ENCODE measurements around the gene NT5C3B.

The NT5C3B gene

GRCh38 chr17:41812381-41813151 lies 23.5 kb downstream of the NT5C3B start, which contains the start of gene FKBP10:
TSS of gene FKBP10 (plus strand) at chr17:41813004. CDS start at chr17:41813035, 31 bp downstream.
- peak; percentile 89 for FAIRE-seq
- DNase-seq (ENCODE audit: insufficient read length, low spot score) = peak; percentile 94

- DNase-seq (ENCODE audit: insufficient read length, low spot score) (peak; percentile 88), FAIRE-seq (peak; percentile 87)
Observed at GRCh38 chr17:41811549-41812380, 24.3 kb downstream of the NT5C3B start, which contains the start of gene P3H4. TSS of gene P3H4 (minus strand) at chr17:41811949. CDS start at chr17:41811915, 34 bp downstream.

- DNase-seq (ENCODE audit: insufficient read length, low spot score) (no peak), FAIRE-seq (peak; percentile 20)
Observed at GRCh38 chr17:41810659-41811548, 25.1 kb downstream of the NT5C3B start.

DNA sequence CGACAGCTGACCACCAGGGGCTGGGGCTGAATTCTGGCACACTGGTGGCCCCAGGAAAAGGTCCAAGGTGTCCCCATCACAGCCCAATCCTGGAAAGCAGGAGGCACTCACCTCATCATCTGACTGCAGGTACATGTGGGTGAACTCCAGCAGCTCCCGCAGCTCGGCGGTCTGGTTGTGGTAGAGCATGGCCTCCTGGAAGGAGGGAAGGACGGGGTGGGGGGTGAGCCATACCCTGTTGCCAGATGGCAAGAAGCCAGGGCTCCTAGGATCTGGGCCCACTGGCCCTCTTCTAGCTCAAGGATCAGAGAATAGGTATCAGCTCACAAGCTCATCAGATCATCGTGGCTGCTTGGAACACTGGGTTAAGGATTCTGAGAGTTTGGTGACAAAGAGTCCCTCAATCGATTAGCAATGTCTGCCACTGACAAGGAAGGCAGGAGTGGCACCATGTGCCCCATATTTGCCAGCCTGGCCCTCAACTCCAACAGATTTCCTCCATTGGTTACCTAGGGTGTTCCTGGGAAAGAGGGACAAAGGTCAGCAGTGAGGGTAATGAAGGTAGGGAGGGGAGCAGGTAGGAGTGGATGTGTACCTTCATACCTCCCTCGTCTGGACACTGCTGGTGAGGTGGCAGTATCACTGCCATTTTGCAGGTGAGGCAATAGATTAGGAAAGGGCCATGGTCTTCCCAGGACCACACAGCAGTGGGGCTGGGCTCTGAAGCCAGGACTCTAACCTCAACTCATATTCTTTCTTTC lies 29.2 kb downstream of the NT5C3B start:
- DNase-seq (ENCODE audit: insufficient read length, low spot score) (no peak), FAIRE-seq (no peak)

GRCh38 chr17:41803049-41804020 lies 32.7 kb downstream of the NT5C3B start:
- FAIRE-seq (no peak), DNase-seq (ENCODE audit: insufficient read length, low spot score) (no peak)

DNA sequence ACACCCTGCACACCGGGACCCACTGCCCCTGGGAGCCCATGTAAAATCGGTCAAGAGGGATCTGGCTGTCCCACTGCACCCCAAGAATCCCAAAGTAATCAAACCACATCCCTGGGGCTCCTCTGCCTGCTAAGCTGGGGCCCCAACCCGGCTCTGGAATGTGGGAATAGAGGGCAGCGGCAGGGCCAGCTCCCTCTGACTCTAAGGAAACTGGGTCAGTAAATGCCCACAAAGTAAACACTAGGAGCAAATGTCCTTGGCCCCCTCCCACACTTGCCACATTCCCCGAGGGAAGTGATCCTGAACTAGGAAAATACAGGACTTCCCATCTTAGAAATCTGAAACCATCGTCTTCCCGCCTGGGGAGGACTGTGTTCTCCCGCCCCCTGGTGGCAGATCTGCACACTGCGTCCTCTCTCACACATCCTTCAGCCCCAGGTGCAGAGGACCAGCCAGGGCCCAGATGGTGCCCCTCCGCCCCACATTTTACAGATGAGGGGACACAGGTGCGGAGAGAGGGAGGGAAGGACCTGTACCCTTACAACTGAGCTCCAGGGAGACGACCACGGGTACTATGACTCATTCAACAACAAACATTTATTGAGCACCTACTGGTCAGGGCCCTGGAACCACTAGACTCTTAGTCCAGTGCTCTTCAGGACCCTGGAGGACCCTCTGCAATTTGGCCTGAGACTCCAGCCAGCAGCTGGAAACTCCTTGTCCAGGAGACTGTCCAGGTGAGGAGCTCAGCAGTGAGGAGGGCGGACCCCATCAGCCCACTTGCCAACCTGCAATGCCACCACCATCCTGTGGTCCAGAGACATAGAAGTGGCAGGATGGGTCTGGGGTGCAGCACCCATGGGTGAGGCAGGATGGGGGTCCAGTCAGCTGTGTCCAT lies 34.4 kb downstream of the NT5C3B start:
- DNase-seq (ENCODE audit: insufficient read length, low spot score) (peak; percentile 88), FAIRE-seq (peak; percentile 74)

GRCh38 chr17:41800601-41801373 lies 35.2 kb downstream of the NT5C3B start:
- FAIRE-seq (peak; percentile 70), DNase-seq (ENCODE audit: insufficient read length, low spot score) (peak; percentile 68)

DNA sequence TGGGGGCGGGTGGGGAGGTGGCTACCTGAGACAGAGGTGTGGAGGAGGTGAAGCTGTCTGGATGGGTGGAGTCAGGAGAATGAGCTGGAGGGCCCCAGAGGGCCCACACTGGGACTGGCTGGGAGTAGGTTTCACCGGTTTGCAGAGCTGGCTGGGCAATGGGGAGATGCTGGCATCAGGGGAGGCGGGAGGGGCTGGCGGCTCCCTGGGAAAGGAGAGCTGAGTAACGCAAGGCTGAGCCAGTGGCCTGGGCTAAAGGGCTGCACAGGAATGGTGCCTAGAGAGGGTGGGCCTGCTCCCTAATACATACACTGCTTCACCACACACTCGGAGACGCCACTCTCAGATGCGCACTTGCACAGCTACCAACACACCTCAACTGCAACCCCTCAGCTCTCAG lies 36.7 kb downstream of the NT5C3B start:
- no peak for DNase-seq (ENCODE audit: insufficient read length, low spot score)
- peak; percentile 26 for FAIRE-seq

GRCh38 chr17:41797377-41797776 lies 38.7 kb downstream of the NT5C3B start:
- FAIRE-seq (no peak), DNase-seq (ENCODE audit: insufficient read length, low spot score) (no peak)

GRCh38 chr17:41796121-41796895 lies 39.7 kb downstream of the NT5C3B start:
- no peak for DNase-seq (ENCODE audit: insufficient read length, low spot score)
- no peak for FAIRE-seq

DNA sequence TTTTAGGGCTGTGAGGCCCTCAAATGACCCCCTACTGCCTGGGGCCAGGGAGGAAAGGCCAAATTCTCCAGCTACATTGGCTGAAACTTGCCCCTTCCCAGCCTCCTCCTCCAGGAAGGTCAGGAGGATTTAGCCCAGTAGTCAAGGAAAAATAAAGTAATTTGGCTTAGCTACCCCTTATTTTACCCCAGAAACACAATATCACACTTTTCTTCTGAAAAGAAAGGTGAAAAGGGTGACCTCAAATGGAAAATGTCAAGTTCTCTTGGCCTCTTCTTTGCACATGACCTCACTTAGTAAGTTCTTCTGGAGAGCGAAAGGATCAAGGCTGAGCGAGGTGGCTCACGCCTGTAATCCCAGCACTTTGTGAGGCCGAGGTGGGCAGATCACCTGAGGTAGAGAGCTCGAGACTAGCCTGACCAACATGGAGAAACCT lies 41.5 kb downstream of the NT5C3B start:
- FAIRE-seq (no peak), DNase-seq (ENCODE audit: insufficient read length, low spot score) (no peak)

- DNase-seq (ENCODE audit: insufficient read length, low spot score) = no peak
- FAIRE-seq = no peak
Observed at GRCh38 chr17:41793784-41794539, 42.1 kb downstream of the NT5C3B start.

- DNase-seq (ENCODE audit: insufficient read length, low spot score) (peak; percentile 79), FAIRE-seq (peak; percentile 90)
Observed at GRCh38 chr17:41792845-41793783, 42.9 kb downstream of the NT5C3B start.

DNA sequence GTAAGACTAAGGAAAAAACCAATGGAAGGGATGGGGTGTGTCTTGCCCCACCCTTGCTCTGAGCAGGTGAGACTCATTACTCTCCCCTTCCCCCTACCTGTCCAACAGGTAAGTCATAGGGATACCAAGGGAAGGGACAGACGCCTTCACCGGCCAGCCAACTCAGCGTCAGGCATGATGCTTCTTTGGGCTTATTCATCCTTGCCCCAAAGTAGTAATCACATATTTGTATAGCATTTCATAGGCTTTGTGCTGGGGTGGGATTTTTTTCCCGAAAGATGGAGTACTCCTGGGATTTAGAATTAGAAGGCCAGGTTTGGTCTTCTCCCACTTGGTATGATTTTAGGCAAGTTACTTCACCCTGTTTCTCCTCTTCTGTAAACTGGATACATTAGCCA lies 49.0 kb downstream of the NT5C3B start:
- no peak for DNase-seq (ENCODE audit: insufficient read length, low spot score)
- no peak for FAIRE-seq
